ENCODE results near the gene FCGBP. TPM values are rescaled to one million over a fixed set of nuclear protein-coding genes. Genes with fewer than 3 reads are reported as not detected.

FCGBP gene
- total RNA-seq, 1 donor from 2014 or later = 2.5 TPM

GRCh38 chr19:39928357-39928725, 6.1 kb downstream of the FCGBP start:
- H3K9me3 Mint-ChIP-seq = peaks cover 15% of the 10 kb centered on the region
- H3K27ac Mint-ChIP-seq = no peak overlapping the region
- peaks cover 2% of the 10 kb centered on the region for H3K36me3 Mint-ChIP-seq
- H3K27me3 Mint-ChIP-seq (ENCODE audit: low read depth) = no peaks in the 10 kb centered on the region
- H3K4me3 Mint-ChIP-seq = no peak overlapping the region
- no peak for DNase-seq (ENCODE audit: low spot score in 2 of 2, unreplicated experiment in 2 of 2)
- H3K4me1 Mint-ChIP-seq = no peaks in the 10 kb centered on the region
- no peak for TF ChIP-seq CTCF (IDR thresholded peaks at IDR 0.05; ENCODE audit: unreplicated experiment)

- Mint-ChIP-seq H3K4me3 (no peak overlapping the region), H3K4me1 (no peaks in the 10 kb centered on the region), H3K36me3 (peaks cover 2% of the 10 kb centered on the region), H3K9me3 (peaks cover 15% of the 10 kb centered on the region), H3K27ac (no peak overlapping the region), H3K27me3 (ENCODE audit: low read depth) (no peaks in the 10 kb centered on the region)
- TF ChIP-seq CTCF (IDR thresholded peaks at IDR 0.05; ENCODE audit: unreplicated experiment) = no peak
- no peak for DNase-seq (ENCODE audit: low spot score in 2 of 2, unreplicated experiment in 2 of 2)
These were observed 6.7 kb downstream of the FCGBP start for GRCh38 chr19:39927524-39928356.

- Mint-ChIP-seq H3K9me3 (peaks cover 13% of the 10 kb centered on the region), H3K27ac (no peak overlapping the region), H3K36me3 (peaks cover 2% of the 10 kb centered on the region), H3K4me3 (no peak overlapping the region), H3K4me1 (no peaks in the 10 kb centered on the region), H3K27me3 (ENCODE audit: low read depth) (no peaks in the 10 kb centered on the region)
- DNase-seq (ENCODE audit: low spot score in 2 of 2, unreplicated experiment in 2 of 2) = no peak
- no peak for TF ChIP-seq CTCF (IDR thresholded peaks at IDR 0.05; ENCODE audit: unreplicated experiment)
These were observed 7.4 kb downstream of the FCGBP start for GRCh38 chr19:39927076-39927475.

GRCh38 chr19:39926170-39926760, 8.2 kb downstream of the FCGBP start:
- H3K36me3 Mint-ChIP-seq = peaks cover 2% of the 10 kb centered on the region
- DNase-seq (ENCODE audit: low spot score in 2 of 2, unreplicated experiment in 2 of 2) = no peak
- H3K27ac Mint-ChIP-seq = no peak overlapping the region
- no peaks in the 10 kb centered on the region for H3K27me3 Mint-ChIP-seq (ENCODE audit: low read depth)
- H3K4me3 Mint-ChIP-seq = no peak overlapping the region
- H3K4me1 Mint-ChIP-seq = no peaks in the 10 kb centered on the region
- TF ChIP-seq CTCF (IDR thresholded peaks at IDR 0.05; ENCODE audit: unreplicated experiment) = no peak
- peaks cover 11% of the 10 kb centered on the region for H3K9me3 Mint-ChIP-seq

GRCh38 chr19:39924952-39925351, 9.5 kb downstream of the FCGBP start:
- Mint-ChIP-seq H3K27ac (no peak overlapping the region), H3K36me3 (peaks cover 2% of the 10 kb centered on the region), H3K9me3 (peaks cover 5% of the 10 kb centered on the region), H3K4me3 (no peak overlapping the region), H3K27me3 (ENCODE audit: low read depth) (no peaks in the 10 kb centered on the region), H3K4me1 (no peaks in the 10 kb centered on the region)
- no peak for TF ChIP-seq CTCF (IDR thresholded peaks at IDR 0.05; ENCODE audit: unreplicated experiment)
- DNase-seq (ENCODE audit: low spot score in 2 of 2, unreplicated experiment in 2 of 2) = no peak
